Astrocyte of the spinal cord (primary cell): ENCODE results near the gene PODXL2.
A peak's percentile ranks its signal among the peaks of the same experiment; 100 is the strongest.

Experiments
- DNase-seq: peaks from one replicate; pipeline ENCODE4 v3.0.0; 2011; ENCODE audit warnings: low read depth, low spot score
- H3K4me3 ChIP-seq: 2 replicates; pipeline ENCODE4 v1.5.1; 2011; ENCODE audit warnings: low read depth, mild to moderate bottlenecking, low read length, moderate library complexity
- in situ Hi-C: cut with HindIII; loops from 2 replicates; pipeline ENCODE4 v1.10.0; 2017; ENCODE audit warnings: low sequenced_read_pairs
- TF ChIP-seq, protein P1 (sequence below): IDR thresholded peaks from 2 replicates; pipeline ENCODE4 v1.5.1; 2012; ENCODE audit warnings: low read depth, mild to moderate bottlenecking, low read length, inconsistent platforms

The PODXL2 gene

DNA sequence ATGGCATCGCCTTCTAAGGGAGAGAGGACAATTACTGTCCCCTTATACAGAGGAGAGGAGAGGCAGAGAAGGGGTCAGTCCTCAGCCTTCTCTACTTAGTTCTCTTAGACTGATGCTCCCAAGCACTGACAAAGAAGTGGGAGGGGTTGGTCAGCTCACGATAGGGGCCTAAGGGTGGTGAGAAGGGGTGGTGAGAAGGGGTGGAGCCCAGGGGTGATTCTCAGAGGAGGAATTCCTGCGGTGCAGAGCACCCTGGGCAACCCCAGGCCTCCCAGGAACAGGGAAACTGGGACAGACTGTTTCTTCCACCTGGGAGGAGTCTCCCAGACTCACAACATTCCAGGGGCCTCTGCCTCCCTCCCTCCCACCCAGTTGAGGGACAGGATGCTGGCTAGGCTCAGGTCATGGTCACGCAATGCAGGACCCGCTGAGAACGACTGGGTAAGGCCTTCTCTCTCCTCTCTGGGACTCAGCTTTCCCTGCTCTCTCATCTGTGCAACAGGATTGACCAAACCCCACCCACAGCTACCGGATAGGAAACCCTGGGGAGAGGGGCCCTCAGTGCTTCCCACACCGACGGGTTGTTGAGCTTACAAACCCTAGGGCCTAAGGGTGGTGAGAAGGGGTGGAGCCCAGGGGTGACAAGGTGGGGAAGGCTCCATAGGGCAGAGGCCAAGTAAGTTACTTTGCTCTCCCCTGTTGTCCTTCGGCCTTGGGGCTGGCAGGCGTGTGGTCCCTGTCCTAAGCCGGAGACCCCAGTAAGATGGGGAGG lies 40.0 kb upstream of the PODXL2 start:
- peak; percentile 36 for DNase-seq
- TF ChIP-seq, protein P1, sequence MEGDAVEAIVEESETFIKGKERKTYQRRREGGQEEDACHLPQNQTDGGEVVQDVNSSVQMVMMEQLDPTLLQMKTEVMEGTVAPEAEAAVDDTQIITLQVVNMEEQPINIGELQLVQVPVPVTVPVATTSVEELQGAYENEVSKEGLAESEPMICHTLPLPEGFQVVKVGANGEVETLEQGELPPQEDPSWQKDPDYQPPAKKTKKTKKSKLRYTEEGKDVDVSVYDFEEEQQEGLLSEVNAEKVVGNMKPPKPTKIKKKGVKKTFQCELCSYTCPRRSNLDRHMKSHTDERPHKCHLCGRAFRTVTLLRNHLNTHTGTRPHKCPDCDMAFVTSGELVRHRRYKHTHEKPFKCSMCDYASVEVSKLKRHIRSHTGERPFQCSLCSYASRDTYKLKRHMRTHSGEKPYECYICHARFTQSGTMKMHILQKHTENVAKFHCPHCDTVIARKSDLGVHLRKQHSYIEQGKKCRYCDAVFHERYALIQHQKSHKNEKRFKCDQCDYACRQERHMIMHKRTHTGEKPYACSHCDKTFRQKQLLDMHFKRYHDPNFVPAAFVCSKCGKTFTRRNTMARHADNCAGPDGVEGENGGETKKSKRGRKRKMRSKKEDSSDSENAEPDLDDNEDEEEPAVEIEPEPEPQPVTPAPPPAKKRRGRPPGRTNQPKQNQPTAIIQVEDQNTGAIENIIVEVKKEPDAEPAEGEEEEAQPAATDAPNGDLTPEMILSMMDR = no peak
- H3K4me3 ChIP-seq = peak overlapping the region; percentile 80
- in situ Hi-C loops = no loop called here

DNA sequence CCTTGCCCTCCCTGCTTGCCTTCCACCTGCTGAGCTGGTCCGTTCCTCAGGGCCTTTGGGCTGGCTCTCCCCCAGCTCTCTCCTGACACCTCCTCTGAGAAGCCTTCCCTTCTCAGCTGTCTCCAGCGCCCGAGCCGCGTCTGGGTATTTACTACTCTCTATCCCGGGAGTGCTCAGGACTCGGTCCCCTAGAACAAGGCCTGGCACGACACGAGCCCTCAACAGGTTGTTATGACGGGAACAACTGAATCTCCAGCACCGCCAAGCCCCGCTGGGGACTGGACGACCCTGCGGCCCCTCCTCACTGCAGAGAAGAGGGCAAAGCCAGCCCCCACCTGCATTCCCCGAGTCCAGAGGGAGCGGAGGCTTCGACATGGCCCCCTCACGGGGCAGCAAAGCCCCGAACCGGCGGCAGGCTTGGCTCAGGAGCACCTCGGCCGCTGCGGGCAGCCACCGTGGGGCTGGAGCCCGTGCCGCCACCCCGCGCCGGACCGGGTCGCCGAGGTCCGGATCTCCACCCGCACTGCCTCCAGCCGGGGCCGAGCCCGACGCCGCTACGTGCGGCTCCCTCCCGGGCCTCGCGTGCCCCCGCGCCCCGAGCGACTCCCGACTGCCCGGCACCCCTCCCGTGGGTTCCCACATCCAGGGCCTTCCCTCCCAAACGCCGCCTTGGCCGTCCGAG lies 39.2 kb upstream of the PODXL2 start:
- DNase-seq = peak; percentile 31
- in situ Hi-C loops = no loop called here
- TF ChIP-seq, protein P1 = no peak
- H3K4me3 ChIP-seq = peak overlapping the region; percentile 80

DNA sequence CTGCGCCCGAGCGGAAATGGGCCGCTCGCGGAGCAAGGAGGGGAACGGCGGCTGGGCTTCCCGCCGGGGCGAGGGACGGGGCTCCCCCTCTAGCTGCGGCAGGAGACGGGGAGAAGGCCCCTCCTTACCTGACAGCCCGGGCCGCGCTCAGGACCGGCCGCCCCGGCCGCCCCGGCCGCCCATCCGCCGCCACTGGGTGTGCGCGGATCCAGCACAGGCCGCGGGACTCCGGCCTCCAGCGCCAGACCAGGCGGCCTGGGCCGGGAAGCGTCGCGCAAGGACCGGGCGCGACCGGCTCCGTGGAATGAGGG lies 38.7 kb upstream of the PODXL2 start:
- in situ Hi-C loops = no loop called here
- TF ChIP-seq, protein P1 = no peak
- DNase-seq = no peak
- H3K4me3 ChIP-seq = peak overlapping the region; percentile 80

DNA sequence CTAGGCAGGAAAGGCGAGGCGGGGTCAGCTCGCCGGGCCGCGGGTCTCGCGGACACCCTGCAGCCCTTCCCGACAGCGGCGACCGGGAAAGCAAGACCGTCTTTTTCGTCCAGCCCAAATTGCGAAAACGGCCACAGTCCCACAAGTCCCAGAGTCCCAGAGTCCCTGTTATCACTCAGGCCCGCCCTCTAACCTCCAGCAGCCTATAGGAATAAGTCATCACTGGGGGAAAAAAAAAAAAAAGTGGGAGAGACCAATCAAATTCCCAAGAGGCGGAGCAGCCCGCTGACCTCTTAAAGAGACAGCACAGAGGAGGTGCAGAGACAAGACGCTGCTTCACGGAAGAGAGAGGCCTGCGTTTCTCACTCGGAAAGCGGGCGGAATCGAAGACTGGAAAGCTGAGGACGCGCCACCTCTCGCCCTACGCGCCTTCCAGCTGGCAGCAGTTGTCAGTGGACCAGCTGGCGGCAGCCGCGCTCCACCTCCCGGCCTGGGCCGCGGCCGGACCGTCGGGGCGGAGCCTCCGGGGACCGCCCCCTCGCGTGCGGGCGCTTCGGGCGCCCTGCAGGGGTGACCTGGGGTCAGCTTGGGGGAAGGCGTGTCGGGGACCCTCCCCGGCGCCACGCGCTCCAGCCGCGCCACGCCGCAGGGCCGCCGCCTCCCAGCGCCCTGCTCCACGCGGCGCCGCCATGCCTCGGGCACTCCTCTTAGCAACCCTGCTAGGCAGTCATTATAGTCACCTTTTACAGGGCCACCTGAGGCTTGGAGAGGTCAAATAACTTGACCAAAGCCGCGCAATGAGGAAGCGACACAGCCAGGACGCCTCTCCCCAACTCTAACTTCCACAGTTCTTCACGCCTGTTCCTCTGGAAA lies 38.2 kb upstream of the PODXL2 start, which contains the start of gene TPRA1:
TSS of gene TPRA1 (minus strand) at position 141 of the 873 bp plus-strand sequence. CDS start 10,587 bp downstream, outside the sequence.
- peak within 1 kb of the TSS; percentile 80 for H3K4me3 ChIP-seq
- DNase-seq = peak; percentile 98
- TF ChIP-seq, protein P1 = no peak
- in situ Hi-C loops = no loop called here

DNA sequence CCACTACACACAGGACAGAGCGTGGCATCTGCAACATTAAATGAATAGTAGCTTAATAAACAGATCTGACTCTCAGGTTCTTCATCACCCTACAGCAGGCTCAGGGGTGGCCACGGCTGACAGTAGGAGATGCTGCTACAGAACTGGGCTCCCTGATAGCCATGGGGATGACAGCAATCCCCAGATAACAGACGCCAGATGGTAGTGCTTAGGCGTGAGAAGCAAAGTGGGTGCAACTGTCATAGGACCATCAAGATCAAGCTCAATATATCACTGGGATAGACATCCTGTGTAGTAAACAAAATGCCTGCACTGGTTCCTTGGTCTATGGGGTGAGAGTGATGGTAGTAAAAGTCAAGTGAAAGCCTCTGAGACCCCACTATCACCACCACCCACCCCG lies 35.8 kb upstream of the PODXL2 start:
- DNase-seq = no peak
- in situ Hi-C loops = no loop called here
- H3K4me3 ChIP-seq = no peak overlapping the region
- TF ChIP-seq, protein P1 = no peak

DNA sequence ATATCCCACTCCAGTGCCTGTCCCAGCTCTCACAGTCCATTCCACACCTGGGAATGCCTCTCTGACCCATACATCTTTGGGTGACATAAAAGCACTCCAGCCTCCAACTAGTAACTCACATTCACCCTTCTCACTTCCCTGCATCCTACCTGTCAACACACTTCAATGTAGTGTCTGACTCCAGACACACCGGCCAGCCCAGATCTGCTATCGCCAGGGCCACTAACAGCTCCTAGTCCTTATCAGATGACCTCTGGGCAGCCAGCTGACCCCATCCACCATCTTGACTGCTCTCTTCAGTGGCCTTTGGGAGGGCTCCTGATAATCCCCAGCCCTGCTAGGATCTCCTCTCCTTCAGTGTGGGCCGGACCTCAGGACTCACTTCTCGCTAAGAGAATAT lies 33.7 kb upstream of the PODXL2 start:
- TF ChIP-seq, protein P1 = no peak
- no peak overlapping the region for H3K4me3 ChIP-seq
- DNase-seq = no peak
- in situ Hi-C loops = no loop called here
